ENCODE results near the gene MBNL2. TPM values are rescaled to one million over a fixed set of nuclear protein-coding genes. Genes with fewer than 3 reads are reported as not detected.

MBNL2 gene
- total and polyA plus RNA-seq, 2 of the 13 experiments (the other 11 are each of a cell fraction or from before 2014, with no cell fraction given): 30.8 to 59.0 TPM

DNA sequence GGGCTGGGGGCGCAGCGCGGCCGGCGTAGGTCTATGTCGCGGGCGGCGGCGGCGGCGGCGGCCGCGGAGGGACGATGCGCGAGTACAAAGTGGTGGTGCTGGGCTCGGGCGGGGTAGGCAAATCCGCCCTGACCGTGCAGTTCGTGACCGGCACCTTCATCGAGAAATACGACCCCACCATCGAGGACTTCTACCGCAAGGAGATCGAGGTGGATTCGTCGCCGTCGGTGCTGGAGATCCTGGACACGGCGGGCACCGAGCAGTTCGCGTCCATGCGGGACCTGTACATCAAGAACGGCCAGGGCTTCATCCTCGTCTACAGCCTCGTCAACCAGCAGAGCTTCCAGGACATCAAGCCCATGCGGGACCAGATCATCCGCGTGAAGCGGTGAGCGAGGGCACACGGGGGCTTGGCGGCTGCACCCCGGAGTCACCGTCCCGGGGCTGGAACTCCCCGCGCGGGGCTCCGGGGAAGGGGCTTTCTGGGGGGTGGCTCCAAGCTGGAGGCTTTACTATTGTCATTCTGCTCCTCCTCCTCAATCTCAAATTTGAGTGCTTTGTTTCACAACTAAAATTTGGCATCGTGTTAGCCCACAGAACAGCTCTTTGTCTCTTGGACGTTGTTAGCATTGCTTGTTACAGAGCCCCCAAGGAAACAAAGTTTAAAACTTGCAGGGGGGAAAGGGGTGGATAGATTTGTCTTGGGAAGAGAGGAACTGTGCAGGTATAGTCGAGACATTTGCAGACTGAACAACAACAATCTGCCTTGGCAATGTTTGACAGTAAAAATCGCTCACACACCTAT is 212.5 kb downstream of the MBNL2 start (continued):
- TF ChIP-seq, protein P1, sequence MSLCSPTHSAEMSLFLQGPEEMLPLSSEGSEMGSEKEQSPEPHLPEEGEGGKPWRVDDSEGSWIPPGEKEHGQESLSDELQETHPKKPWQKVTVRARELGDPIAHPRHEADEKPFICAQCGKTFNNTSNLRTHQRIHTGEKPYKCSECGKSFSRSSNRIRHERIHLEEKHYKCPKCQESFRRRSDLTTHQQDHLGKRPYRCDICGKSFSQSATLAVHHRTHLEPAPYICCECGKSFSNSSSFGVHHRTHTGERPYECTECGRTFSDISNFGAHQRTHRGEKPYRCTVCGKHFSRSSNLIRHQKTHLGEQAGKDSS (CRISPR knock-in tag; IDR thresholded peaks at IDR 0.05; ENCODE audit: borderline replicate concordance, low read depth): no peak
- TF ChIP-seq DNMT3B (CRISPR knock-in tag; conservative IDR thresholded peaks at IDR 0.05) (no peak), ZNF451 (CRISPR knock-in tag; IDR thresholded peaks at IDR 0.05) (peak; percentile 79; the same call in 1 of the 2 replicates), IKZF4 (CRISPR knock-in tag; IDR thresholded peaks at IDR 0.05; ENCODE audit: borderline replicate concordance, low read depth, not compliant biosample characterization) (no peak), ZFP36 (IDR thresholded peaks at IDR 0.05; ENCODE audit: borderline replicate concordance, low read depth, low read length, partially characterized antibody) (no peak), AHR (CRISPR knock-in tag; IDR thresholded peaks at IDR 0.05) (no peak), SIX1 (CRISPR knock-in tag; IDR thresholded peaks at IDR 0.05; ENCODE audit: borderline replicate concordance) (no peak), ZBTB44 (CRISPR knock-in tag; IDR thresholded peaks at IDR 0.05) (no peak), PRMT3 (CRISPR knock-in tag; IDR thresholded peaks at IDR 0.05; ENCODE audit: borderline replicate concordance, low read depth) (no peak), ZNF558 (CRISPR knock-in tag; IDR thresholded peaks at IDR 0.05; ENCODE audit: borderline replicate concordance) (no peak), SP4 (CRISPR knock-in tag; IDR thresholded peaks at IDR 0.05) (0 out of 2 replicates have a peak, but pooled peaks have one; percentile 36), ZNF343 (CRISPR knock-in tag; IDR thresholded peaks at IDR 0.05) (no peak), TBX2 (CRISPR knock-in tag; IDR thresholded peaks at IDR 0.05; ENCODE audit: borderline replicate concordance) (no peak; the same call in 1 of the 2 replicates), ZNF235 (CRISPR knock-in tag; IDR thresholded peaks at IDR 0.05; ENCODE audit: borderline replicate concordance) (no peak), WIZ (CRISPR knock-in tag; IDR thresholded peaks at IDR 0.05) (no peak), BCL6 (CRISPR knock-in tag; IDR thresholded peaks at IDR 0.05) (no peak), MAFK (conservative IDR thresholded peaks at IDR 0.05 in 1 of 2, IDR thresholded peaks at IDR 0.05 in 1 of 2; ENCODE audit: low read length in 2 of 2) (no peak), TGIF2 (CRISPR knock-in tag; IDR thresholded peaks at IDR 0.05) (no peak)
- TF ChIP-seq, protein P2, sequence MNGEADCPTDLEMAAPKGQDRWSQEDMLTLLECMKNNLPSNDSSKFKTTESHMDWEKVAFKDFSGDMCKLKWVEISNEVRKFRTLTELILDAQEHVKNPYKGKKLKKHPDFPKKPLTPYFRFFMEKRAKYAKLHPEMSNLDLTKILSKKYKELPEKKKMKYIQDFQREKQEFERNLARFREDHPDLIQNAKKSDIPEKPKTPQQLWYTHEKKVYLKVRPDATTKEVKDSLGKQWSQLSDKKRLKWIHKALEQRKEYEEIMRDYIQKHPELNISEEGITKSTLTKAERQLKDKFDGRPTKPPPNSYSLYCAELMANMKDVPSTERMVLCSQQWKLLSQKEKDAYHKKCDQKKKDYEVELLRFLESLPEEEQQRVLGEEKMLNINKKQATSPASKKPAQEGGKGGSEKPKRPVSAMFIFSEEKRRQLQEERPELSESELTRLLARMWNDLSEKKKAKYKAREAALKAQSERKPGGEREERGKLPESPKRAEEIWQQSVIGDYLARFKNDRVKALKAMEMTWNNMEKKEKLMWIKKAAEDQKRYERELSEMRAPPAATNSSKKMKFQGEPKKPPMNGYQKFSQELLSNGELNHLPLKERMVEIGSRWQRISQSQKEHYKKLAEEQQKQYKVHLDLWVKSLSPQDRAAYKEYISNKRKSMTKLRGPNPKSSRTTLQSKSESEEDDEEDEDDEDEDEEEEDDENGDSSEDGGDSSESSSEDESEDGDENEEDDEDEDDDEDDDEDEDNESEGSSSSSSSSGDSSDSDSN (CRISPR knock-in tag; IDR thresholded peaks at IDR 0.05): peak; percentile 56; the same call in 1 of the 2 replicates
- TF ChIP-seq, protein P3, sequence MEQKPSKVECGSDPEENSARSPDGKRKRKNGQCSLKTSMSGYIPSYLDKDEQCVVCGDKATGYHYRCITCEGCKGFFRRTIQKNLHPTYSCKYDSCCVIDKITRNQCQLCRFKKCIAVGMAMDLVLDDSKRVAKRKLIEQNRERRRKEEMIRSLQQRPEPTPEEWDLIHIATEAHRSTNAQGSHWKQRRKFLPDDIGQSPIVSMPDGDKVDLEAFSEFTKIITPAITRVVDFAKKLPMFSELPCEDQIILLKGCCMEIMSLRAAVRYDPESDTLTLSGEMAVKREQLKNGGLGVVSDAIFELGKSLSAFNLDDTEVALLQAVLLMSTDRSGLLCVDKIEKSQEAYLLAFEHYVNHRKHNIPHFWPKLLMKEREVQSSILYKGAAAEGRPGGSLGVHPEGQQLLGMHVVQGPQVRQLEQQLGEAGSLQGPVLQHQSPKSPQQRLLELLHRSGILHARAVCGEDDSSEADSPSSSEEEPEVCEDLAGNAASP (CRISPR knock-in tag; IDR thresholded peaks at IDR 0.05; ENCODE audit: borderline replicate concordance): no peak
- TF ChIP-seq, protein P4, sequence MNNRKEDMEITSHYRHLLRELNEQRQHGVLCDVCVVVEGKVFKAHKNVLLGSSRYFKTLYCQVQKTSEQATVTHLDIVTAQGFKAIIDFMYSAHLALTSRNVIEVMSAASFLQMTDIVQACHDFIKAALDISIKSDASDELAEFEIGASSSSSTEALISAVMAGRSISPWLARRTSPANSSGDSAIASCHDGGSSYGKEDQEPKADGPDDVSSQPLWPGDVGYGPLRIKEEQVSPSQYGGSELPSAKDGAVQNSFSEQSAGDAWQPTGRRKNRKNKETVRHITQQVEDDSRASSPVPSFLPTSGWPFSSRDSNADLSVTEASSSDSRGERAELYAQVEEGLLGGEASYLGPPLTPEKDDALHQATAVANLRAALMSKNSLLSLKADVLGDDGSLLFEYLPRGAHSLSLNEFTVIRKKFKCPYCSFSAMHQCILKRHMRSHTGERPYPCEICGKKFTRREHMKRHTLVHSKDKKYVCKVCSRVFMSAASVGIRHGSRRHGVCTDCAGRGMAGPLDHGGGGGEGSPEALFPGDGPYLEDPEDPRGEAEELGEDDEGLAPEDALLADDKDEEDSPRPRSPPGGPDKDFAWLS (CRISPR knock-in tag; IDR thresholded peaks at IDR 0.05; ENCODE audit: borderline replicate concordance): no peak
